Activated gamma-delta T cell (primary cell): Measurements from ENCODE around the gene WDR90.

ENCODE experiments used
- DNase-seq: peaks from one replicate; lab custom pipeline; 2025; lab: John Stamatoyannopoulos, UW

The WDR90 gene

DNA sequence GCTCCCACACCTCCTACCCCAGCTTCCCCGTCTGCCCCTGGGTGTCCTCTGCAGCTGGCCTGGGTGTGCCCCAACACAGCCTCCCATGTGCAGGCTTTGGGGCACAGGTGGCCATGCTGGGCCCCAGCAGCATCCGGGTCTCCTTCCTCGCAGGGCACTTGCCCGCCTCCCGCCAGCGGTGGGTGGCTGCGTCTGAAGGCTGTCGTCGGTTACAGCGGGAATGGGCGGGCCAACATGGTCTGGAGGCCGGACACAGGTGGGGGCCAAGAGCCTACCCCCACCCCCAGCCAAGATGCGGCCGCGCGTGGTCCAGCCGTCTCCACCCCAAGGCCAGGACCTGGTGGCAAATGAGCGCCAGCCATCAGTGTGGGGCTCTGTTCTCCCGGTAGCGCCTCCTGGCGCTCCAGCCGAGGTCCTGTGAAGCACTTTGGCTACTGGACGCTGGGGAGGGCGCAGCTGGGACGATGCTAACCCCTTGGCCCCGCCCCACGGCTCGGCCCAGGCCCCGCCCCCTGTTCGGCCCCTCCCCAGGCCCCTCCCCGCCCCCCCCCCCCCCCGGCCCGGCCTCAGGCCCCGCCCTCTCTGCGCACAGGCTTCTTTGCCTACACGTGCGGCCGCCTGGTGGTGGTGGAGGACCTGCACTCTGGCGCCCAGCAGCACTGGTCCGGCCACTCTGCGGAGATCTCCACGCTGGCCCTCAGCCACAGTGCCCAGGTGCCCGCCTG, 11.5 kb downstream of the WDR90 start:
- DNase-seq, result peak; percentile 38

GRCh38 chr16:661184-661821, 12.1 kb downstream of the WDR90 start:
- no peak for DNase-seq

DNA sequence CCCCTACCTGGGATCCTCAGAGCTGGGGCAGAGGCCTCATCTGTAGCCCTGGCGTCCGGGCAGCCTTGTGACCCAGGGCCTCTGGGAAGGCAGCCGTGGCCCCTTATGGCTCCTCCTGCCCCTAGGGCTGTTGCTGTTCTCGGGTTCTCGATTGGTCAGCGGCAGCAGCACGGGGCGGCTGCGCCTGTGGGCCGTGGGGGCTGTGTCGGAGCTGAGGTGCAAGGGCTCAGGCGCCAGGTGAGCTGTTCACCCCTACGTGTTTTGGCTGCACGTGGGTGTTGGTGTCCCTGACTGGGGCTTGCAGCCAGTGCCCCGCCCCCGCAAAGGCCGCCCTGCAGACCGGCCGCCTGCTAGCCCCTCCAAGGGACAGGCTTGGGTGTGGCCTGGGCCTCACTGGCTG, 12.9 kb downstream of the WDR90 start:
- DNase-seq, result no peak

DNA sequence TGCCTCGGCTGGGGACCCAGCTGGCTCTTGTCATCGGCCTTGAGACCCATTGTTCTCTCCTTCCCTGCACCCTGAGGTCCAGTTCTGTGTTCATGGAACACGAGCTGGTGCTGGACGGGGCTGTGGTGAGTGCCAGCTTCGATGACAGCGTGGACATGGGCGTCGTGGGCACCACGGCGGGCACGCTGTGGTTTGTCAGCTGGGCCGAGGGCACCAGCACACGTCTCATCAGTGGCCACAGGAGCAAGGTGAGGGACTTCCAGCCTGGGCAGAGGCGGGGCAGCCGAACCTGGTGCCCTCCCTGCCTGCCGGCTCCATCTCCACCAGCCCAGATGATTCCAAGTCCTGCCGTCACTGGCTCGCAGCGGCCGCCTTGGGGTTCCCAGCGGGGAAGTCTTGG, 13.4 kb downstream of the WDR90 start:
- DNase-seq, result no peak

- DNase-seq, result no peak
Measured at GRCh38 chr16:666572-666971, 17.4 kb downstream of the WDR90 start.

- DNase-seq, result no peak
Measured at GRCh38 chr16:667113-667779, 18.1 kb downstream of the WDR90 start.

GRCh38 chr16:667780-668518, 18.8 kb downstream of the WDR90 start, which contains the start of gene RHOT2:
Gene RHOT2, plus strand, starts transcription at chr16:668132. Its CDS starts 68 bp downstream, at chr16:668200.
- peak; percentile 91 for DNase-seq

GRCh38 chr16:668519-669171, 19.5 kb downstream of the WDR90 start:
- no peak for DNase-seq

DNA sequence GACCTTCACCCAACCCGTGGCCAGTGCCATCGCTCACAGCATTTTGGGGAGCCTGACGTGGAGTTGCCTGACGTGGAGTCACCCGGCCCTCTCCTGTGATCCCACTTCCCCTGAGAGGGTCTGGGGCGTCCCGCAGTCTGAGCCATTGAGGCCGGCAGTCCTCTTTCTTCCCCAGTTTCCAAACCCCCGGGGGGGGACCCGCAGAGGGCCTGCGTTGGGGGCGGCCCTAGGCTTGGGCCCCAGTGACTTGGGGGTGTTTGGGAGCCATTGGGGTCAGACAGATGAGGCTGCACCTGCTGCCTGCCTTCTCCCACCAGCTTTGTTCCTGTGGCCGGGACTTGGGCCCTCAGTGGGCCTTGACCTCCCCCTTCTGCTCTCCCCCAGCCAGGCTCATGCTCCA, 20.5 kb downstream of the WDR90 start:
- DNase-seq, result no peak

DNA sequence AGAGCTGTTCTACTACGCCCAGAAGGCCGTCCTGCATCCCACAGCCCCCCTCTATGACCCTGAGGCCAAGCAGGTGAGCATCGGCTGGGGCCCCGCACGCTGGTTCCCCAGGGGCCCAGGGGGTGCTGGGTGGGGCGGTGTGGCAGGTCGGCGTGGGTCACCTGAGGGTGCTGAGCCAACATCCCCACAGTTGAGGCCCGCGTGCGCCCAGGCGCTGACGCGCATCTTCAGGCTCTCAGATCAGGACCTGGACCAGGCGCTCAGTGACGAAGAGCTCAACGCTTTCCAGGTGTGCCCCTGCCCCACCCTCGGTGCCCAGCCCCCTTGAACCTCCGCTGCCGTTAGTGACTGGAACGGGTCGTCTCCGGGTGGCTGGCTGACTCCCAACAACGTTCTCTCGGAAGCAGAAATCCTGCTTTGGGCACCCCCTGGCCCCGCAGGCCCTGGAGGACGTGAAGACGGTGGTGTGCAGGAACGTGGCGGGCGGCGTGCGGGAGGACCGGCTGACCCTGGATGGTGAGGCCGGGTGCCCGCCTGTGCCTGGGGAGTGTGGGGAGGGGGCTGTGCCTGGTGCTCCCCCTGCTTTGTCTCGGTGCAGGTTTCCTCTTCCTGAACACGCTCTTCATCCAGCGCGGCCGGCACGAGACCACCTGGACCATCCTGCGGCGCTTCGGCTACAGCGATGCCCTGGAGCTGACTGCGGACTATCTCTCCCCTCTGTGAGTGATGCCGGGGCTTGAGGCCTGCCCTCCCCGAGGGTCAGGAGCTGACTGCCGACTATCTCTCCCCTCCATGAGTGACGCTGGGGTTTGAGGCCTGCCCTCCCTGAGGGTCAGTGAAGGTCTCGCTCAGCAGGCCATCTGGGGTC, 21.6 kb downstream of the WDR90 start:
- no peak for DNase-seq

GRCh38 chr16:671353-672131, 22.4 kb downstream of the WDR90 start:
- DNase-seq, result no peak

GRCh38 chr16:672371-672770, 23.2 kb downstream of the WDR90 start:
- no peak for DNase-seq

GRCh38 chr16:672851-673250, 23.7 kb downstream of the WDR90 start:
- no peak for DNase-seq

DNA sequence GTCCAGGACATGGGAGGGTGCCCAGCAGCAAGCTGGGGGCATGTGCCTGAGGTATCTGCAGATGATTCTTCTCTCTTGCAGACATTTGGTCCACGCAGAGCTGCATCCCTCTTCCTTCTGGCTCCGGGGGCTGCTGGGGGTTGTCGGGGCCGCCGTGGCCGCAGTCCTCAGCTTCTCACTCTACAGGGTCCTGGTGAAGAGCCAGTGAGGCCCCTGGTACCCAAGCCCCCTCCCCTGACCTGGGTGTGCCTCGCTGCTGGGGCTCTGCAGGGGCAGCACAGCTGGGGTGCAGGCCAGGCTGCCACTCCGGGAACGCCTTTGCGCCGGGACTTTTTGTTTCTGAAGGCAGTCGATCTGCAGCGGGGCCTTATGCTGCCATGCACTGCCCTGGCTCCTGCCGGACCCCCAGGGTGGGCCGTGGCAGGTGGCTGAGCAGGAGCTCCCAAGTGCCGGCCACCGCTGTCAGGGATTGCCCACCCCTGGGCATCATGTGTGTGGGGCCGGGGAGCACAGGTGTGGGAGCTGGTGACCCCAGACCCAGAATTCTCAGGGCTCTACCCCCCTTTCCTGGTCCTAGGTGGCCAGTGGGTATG, 24.3 kb downstream of the WDR90 start:
- no peak for DNase-seq

- no peak for DNase-seq
Measured at GRCh38 chr16:674214-674881, 25.2 kb downstream of the WDR90 start.

DNA sequence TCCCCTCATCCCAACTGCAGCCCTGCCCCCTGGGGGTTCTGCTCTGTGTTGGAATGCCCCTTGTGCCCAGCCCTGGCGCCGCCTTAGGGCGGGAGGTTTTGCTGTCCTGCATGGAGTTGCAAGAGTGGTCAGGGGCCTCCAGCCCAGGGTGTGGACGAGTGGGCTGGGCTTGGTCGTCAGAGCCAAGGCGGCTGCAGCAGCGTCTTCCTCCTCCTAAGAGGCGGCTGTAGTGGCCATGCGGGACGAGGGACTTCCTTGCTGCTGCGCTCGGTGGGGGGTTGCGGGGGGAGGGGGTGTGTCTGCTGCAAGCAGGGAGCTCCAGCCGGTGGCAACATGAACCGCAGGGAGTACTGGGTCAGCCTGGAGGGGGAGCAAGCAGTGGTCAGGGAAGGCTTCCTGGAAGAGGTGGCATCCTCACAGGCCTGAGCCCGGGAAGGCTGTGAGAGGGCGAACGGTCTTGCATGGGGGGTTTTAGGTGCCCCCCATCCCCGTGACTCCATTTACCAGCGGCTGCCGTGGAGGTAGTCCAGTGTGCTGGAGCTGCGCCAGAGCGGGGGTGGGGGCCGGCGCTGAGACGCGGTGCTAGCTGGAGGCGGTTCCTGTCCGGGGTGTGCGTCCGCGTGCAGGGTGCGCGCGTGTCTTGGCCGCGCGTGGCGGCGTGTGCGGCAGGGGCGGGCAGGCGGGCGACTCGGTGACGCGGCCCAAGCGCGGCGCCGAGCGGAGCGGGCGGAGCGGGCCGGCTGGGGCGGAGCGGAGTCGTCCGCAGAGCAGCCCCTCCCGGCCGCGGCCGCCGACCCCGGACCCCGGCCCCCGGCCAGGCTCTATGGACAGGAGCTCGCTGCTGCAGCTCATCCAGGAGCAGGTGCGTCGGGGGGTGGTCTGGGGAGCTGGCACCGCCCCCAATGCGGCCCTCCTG, 26.1 kb downstream of the WDR90 start, which contains the start of gene RHBDL1:
Gene RHBDL1 (plus strand): TSS at position 704 of the 916 bp plus-strand sequence. CDS start 120 bp downstream, at position 824.
- no peak for DNase-seq

GRCh38 chr16:675884-676564, 26.9 kb downstream of the WDR90 start:
- DNase-seq, result no peak
